K562 (cell line): ENCODE results near the gene IQUB. TPM values are rescaled to one million over a fixed set of nuclear protein-coding genes. Genes with fewer than 3 reads are reported as not detected.
A peak's percentile ranks its signal among the peaks of the same experiment; 100 is the strongest.

Source experiments
- AFF1 ChIP-seq, 2 experiments: fragments of 450-650 bp; IDR thresholded peaks; 2 replicates each; pipeline ENCODE4 v1.6.1; 2018; ENCODE audit warnings: mild to moderate bottlenecking in 2 of 2, low read depth in 1 of 2; ENCODE audit not compliant: partially characterized antibody in 2 of 2
- E2F1 ChIP-seq: sonication (generic); formaldehyde crosslinking; IDR thresholded peaks from 2 replicates; pipeline ENCODE4 v1.8.1; 2023; ENCODE audit warnings: mild to moderate bottlenecking, missing genetic modification reagents, moderate library complexity
- E2F6 ChIP-seq, 2 experiments: IDR thresholded peaks; 2 replicates each; pipeline ENCODE4 v1.6.1; 2011; ENCODE audit warnings: borderline replicate concordance in 1 of 2, control low read depth in 1 of 2, low read depth in 1 of 2, low read length in 1 of 2, mild to moderate bottlenecking in 1 of 2, mixed read lengths in 1 of 2, moderate library complexity in 1 of 2; ENCODE audit not compliant: insufficient read depth in 1 of 2, insufficient read length in 1 of 2, poor library complexity in 1 of 2, severe bottlenecking in 1 of 2; ENCODE audit errors: extremely low read depth in 1 of 2
- ETV5 ChIP-seq: sonication (generic); formaldehyde crosslinking; IDR thresholded peaks from 2 replicates; pipeline ENCODE4 v1.4.0; 2020; ENCODE audit warnings: low read depth, mild to moderate bottlenecking, missing genetic modification reagents
- FOSL1 ChIP-seq: fragments of 200-800 bp; sonication (Bioruptor generic); conservative IDR thresholded peaks from 2 replicates; pipeline ENCODE4 v1.6.1; 2016; ENCODE audit warnings: missing genetic modification characterization, missing compliant biosample characterization
- GABPB2 ChIP-seq: fragments of 250-450 bp; sonication (Bioruptor Pico); conservative IDR thresholded peaks from 2 replicates; pipeline ENCODE4 v1.5.1; 2021; ENCODE audit warnings: mild to moderate bottlenecking
- GTF2B ChIP-seq: IDR thresholded peaks from 2 replicates; pipeline ENCODE4 v1.6.1; 2011; ENCODE audit not compliant: insufficient read length; ENCODE audit errors: extremely low read depth
- HMG20B ChIP-seq: fragments of 250-450 bp; sonication (Bioruptor Pico); IDR thresholded peaks from 2 replicates; pipeline ENCODE4 v1.5.0; 2021; ENCODE audit warnings: mild to moderate bottlenecking
- IRF9 ChIP-seq: fragments of 450-650 bp; IDR thresholded peaks from 2 replicates; pipeline ENCODE4 v1.6.1; 2016; ENCODE audit warnings: missing biosample characterization, missing genetic modification characterization
- MYNN ChIP-seq, 2 experiments: sonication (generic); formaldehyde crosslinking in 1 of 2; IDR thresholded peaks; 2 replicates each; pipeline versions ENCODE4 v1.5.0 to v1.6.1; 2016 to 2020; ENCODE audit warnings: antibody characterized with exemption in 1 of 2, missing genetic modification reagents in 1 of 2
- NFRKB ChIP-seq: fragments of 450-650 bp; IDR thresholded peaks from 2 replicates; pipeline ENCODE4 v1.6.1; 2016; ENCODE audit warnings: low read depth
- PYGO2 ChIP-seq: fragments of 450-650 bp; IDR thresholded peaks from 2 replicates; pipeline ENCODE4 v1.6.1; 2016; ENCODE audit warnings: mild to moderate bottlenecking, missing genetic modification characterization, moderate library complexity, missing compliant biosample characterization
- SNAPC5 ChIP-seq: fragments of 250-450 bp; sonication (Bioruptor Pico); IDR thresholded peaks from 2 replicates; pipeline ENCODE4 v1.8.0; 2021; ENCODE audit warnings: moderate library complexity, mild to moderate bottlenecking, inconsistent platforms
- ZBTB7A ChIP-seq: IDR thresholded peaks from 2 replicates; pipeline ENCODE4 v1.6.1; 2011; ENCODE audit warnings: low read depth, mild to moderate bottlenecking, low read length, moderate library complexity, borderline replicate concordance; ENCODE audit not compliant: control insufficient read depth
- ZNF398 ChIP-seq: fragments of 250-450 bp; sonication (Bioruptor Pico); IDR thresholded peaks from 2 replicates; pipeline ENCODE4 v1.8.0; 2021; ENCODE audit warnings: moderate library complexity, mild to moderate bottlenecking, inconsistent platforms
- ZNF785 ChIP-seq: fragments of 250-450 bp; sonication (Bioruptor Pico); IDR thresholded peaks from 2 replicates; pipeline ENCODE4 v1.4.0; 2020; ENCODE audit warnings: mild to moderate bottlenecking
- ZZZ3 ChIP-seq: fragments of 450-650 bp; IDR thresholded peaks from 2 replicates; pipeline ENCODE4 v1.6.1; 2016; ENCODE audit warnings: antibody characterized with exemption, mild to moderate bottlenecking, moderate library complexity
- polyA plus RNA-seq, 8 experiments: library from polyadenylated mRNA; depleted of rRNA in 4 of 8; stranded (reverse) in 5 of 8; unstranded in 3 of 8; fragments of >200 nt; fragmentation: Nextera tagmentation in 2 of 8; fragmentation: Illumina TruSeq in 1 of 8; extraction: Ambion mirVana in 2 of 8; extraction: Trizol in 1 of 8; gene quantifications; 2 replicates each; pipeline versions ENCODE4 v1.2.1 to v1.2.3, GENCODE V29; 2011 to 2014; ENCODE audit warnings: inconsistent platforms in 1 of 8, missing spikeins in 1 of 8
- total RNA-seq, 7 experiments: library from RNA; depleted of rRNA in 6 of 7; stranded (reverse); fragments of >200 nt in 6 of 7; fragmentation: Illumina TruSeq in 2 of 7; extraction: Trizol in 2 of 7; gene quantifications; 2 replicates each; pipeline versions ENCODE4 v1.2.1 to v1.2.3, GENCODE V29; 2011 to 2021; ENCODE audit warnings: low replicate concordance in 1 of 7

The IQUB gene
- total and polyA plus RNA-seq, 9 of the 15 experiments (the other 6 are each of a cell fraction or from before 2014, with no cell fraction given) = 0.62 to 2.6 (median 1.4) TPM

- TF ChIP-seq E2F6 (IDR thresholded peaks at IDR 0.05; ENCODE audit: borderline replicate concordance in 1 of 2, extremely low read depth in 1 of 2, insufficient read depth in 1 of 2, insufficient read length in 1 of 2, low read depth in 1 of 2, low read length in 1 of 2, poor library complexity in 1 of 2, severe bottlenecking in 1 of 2) (no peak), ZBTB7A (no peak), PYGO2 (tag) (no peak), GTF2B (no peak), SNAPC5 (no peak), GABPB2 (no peak), IRF9 (tag) (no peak), FOSL1 (tag) (no peak), NFRKB (no peak; the same call in none of the 2 replicates), ETV5 (CRISPR knock-in tag) (no peak), E2F1 (CRISPR knock-in tag) (no peak), ZZZ3 (no peak), HMG20B (CRISPR knock-in tag) (no peak), ZNF785 (CRISPR knock-in tag) (no peak), AFF1 (IDR thresholded peaks at IDR 0.05; ENCODE audit: low read depth in 1 of 2, partially characterized antibody in 2 of 2) (peak in 1 of 2 experiments; percentile 33), MYNN (IDR thresholded peaks at IDR 0.05) (no peak), MYNN (CRISPR knock-in tag; IDR thresholded peaks at IDR 0.05) (no peak), ZNF398 (CRISPR knock-in tag) (no peak)
Measured at GRCh38 chr7:123498601-123499000, 35.8 kb downstream of the IQUB start (continued).
